NCI-H748 treated with DMSO at 0.1 percent for 48 hours (cell line): Measurements from ENCODE around the gene EPB41L5.

Experiments
- DNase-seq: peaks from one replicate; lab custom pipeline; 2025; lab: John Stamatoyannopoulos, UW

Gene EPB41L5

GRCh38 chr2:120225549-120226065 is 212.7 kb downstream of the EPB41L5 start:
- DNase-seq: no peak

DNA sequence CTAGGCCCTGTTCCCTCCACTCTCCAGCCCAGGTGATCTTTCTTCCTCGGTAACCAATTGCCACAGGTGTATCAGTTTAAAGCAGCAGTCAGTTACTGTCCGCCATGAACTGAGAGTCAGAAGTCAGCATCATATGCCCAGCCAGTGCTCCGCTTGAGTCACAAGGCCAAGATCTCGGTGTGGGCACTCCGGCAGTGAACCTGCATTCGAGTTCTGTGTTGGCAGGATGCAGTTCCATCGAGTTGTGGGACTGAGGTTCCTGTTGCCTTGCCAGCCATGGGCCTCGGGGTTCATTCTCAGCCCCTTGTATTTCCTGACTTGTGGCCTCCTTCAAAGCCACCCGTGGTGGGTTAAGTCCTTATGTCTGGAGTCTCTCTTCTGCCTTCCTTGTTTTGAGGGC is 213.4 kb downstream of the EPB41L5 start:
- DNase-seq: no peak

DNA sequence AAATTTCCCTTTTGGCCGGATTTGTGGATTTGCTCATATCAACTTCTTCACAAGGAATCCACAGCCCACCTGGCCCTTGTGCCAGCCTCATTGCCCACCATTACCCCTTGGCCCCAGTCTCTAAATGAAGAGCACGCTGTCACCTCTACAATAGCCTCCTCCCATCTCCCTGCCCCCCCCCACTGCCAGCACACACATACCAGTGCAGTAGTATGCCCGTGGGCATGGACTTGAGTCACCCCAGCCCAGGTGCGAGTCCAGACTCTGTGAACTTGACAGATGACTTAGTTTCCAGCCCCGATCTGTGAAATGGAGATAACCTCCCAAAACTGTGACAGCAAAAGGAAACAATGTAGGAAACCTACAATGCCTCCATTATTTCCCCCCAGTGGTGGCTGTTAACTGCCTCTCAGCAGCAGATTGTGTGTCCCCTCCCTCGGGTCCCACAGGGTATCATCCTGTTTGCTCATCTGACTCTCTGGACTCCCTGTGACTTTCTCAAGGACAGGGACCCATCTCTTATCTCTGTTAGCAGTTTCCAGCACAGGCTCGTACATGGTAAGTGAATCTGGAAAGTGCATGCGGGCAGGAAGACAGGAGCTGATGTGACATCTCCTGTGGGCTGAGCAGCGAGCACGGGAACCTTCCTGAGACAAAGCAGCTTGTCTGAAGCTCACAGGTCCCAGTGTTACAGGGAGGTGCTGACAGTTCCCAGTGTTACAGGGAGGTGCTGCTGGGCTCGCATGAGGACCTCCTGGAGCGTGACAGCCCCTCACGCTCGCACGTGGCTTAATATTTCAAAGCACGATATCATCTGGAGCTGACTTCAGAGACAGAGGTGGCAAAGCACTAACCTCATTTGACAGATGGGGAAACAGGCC is 214.5 kb downstream of the EPB41L5 start:
- no peak for DNase-seq

DNA sequence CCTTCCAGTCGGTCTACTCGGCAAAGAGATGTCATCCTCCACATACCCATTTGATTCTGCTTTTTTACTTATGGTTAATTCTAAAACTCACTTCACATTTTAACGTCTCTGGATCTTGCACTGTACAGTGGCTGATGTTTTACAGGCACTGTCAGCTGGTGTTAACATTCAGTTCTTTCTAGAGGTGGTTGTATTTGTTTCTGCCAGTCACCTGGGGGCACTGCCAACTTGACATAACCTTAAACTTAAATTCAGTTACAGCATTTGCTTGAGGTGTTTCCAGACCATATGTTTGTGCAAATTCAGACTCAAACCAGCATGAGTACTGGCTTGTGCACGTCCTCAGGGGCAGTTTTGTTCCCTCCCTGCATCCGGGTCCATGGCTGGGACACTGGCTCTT is 215.6 kb downstream of the EPB41L5 start:
- DNase-seq: no peak
